H9 (cell line): ENCODE data around the gene FRMPD1. TPM values are rescaled to one million over a fixed set of nuclear protein-coding genes. Genes with fewer than 3 reads are reported as not detected.

Experiments used
- DNase-seq: peaks from one replicate; pipeline ENCODE4 v3.0.0-alpha.2; 2017
- H2AFZ ChIP-seq: one replicate; pipeline ENCODE4 v1.6.1; 2013; ENCODE audit warnings: mild to moderate bottlenecking, low read length, control low read depth, moderate library complexity
- H2AK5ac ChIP-seq: 2 replicates; pipeline ENCODE4 v1.6.1; 2013; ENCODE audit warnings: low read length, control low read depth, mixed read lengths; ENCODE audit not compliant: insufficient read length
- H2BK120ac ChIP-seq: one replicate; pipeline ENCODE4 v1.6.1; 2013; ENCODE audit warnings: low read depth, mild to moderate bottlenecking, low read length, control low read depth, inconsistent platforms; ENCODE audit not compliant: poor library complexity, severe bottlenecking
- H2BK12ac ChIP-seq: 2 replicates; pipeline ENCODE4 v1.6.1; 2013; ENCODE audit warnings: low read length, control low read depth, mixed read lengths, low read depth; ENCODE audit not compliant: insufficient read length
- H2BK15ac ChIP-seq: 2 replicates; pipeline ENCODE4 v1.6.1; 2013; ENCODE audit warnings: low read depth, low read length, control low read depth
- H2BK20ac ChIP-seq: one replicate; pipeline ENCODE4 v1.6.1; 2013; ENCODE audit warnings: low read depth, mild to moderate bottlenecking, low read length, control low read depth, inconsistent platforms; ENCODE audit not compliant: poor library complexity, severe bottlenecking
- H2BK5ac ChIP-seq: 2 replicates; pipeline ENCODE4 v1.6.1; 2013; ENCODE audit warnings: low read length, control low read depth, mixed read lengths; ENCODE audit not compliant: insufficient read length
- H3K14ac ChIP-seq: 2 replicates; pipeline ENCODE4 v1.6.1; 2013; ENCODE audit warnings: low read length, control low read depth; ENCODE audit not compliant: insufficient read depth
- H3K18ac ChIP-seq: 2 replicates; pipeline ENCODE4 v1.6.1; 2013; ENCODE audit warnings: low read depth, mild to moderate bottlenecking, mixed read lengths, low read length, control low read depth; ENCODE audit not compliant: insufficient read length
- H3K23ac ChIP-seq: 2 replicates; pipeline ENCODE4 v1.6.1; 2013; ENCODE audit warnings: low read length, control low read depth, mixed read lengths, low read depth; ENCODE audit not compliant: insufficient read length
- H3K23me2 ChIP-seq: 2 replicates; pipeline ENCODE4 v1.6.1; 2013; ENCODE audit warnings: low read depth, mild to moderate bottlenecking, mixed read lengths, low read length, control low read depth; ENCODE audit not compliant: insufficient read length, poor library complexity, severe bottlenecking
- H3K27ac ChIP-seq: 2 replicates; pipeline ENCODE4 v1.5.1; 2013; ENCODE audit warnings: low read length, control low read depth, mixed read lengths, low read depth; ENCODE audit not compliant: insufficient read length
- H3K27me3 ChIP-seq: 2 replicates; pipeline ENCODE4 v1.6.1; 2013; ENCODE audit warnings: low read length, control low read depth, inconsistent platforms; ENCODE audit not compliant: insufficient read depth
- H3K4ac ChIP-seq: 2 replicates; pipeline ENCODE4 v1.6.1; 2013; ENCODE audit warnings: low read depth, mild to moderate bottlenecking, control low read depth, inconsistent platforms, low read length, moderate library complexity
- H3K4me1 ChIP-seq: 2 replicates; pipeline ENCODE4 v1.6.1; 2013; ENCODE audit warnings: low read length, control low read depth, inconsistent platforms; ENCODE audit not compliant: insufficient read depth
- H3K4me2 ChIP-seq: 2 replicates; pipeline ENCODE4 v1.6.1; 2013; ENCODE audit warnings: low read length, control low read depth, mixed read lengths; ENCODE audit not compliant: insufficient read length, insufficient read depth
- H3K56ac ChIP-seq: 2 replicates; pipeline ENCODE4 v1.6.1; 2013; ENCODE audit warnings: low read depth, mild to moderate bottlenecking, mixed read lengths, low read length, control low read depth; ENCODE audit not compliant: insufficient read length
- H3K79me1 ChIP-seq: 2 replicates; pipeline ENCODE4 v1.6.1; 2013; ENCODE audit warnings: low read depth, mild to moderate bottlenecking, moderate library complexity, low read length, control low read depth, inconsistent platforms; ENCODE audit not compliant: insufficient read depth, poor library complexity, severe bottlenecking
- H3K79me2 ChIP-seq: 2 replicates; pipeline ENCODE4 v1.6.1; 2013; ENCODE audit warnings: low read length, control low read depth, inconsistent platforms; ENCODE audit not compliant: insufficient read depth
- H3K9ac ChIP-seq: 2 replicates; pipeline ENCODE4 v1.6.1; 2013; ENCODE audit warnings: low read length, control low read depth, mixed read lengths; ENCODE audit not compliant: insufficient read length; ENCODE audit errors: extremely low read depth
- H3K9me3 ChIP-seq: one replicate; pipeline ENCODE4 v1.6.1; 2013; ENCODE audit warnings: low read depth, low read length, inconsistent platforms; ENCODE audit not compliant: control insufficient read depth
- H3T11ph ChIP-seq: one replicate; pipeline ENCODE4 v1.6.1; 2013; ENCODE audit warnings: mild to moderate bottlenecking, low read length, control low read depth, inconsistent platforms
- H4K20me1 ChIP-seq: one replicate; pipeline ENCODE4 v1.6.1; 2013; ENCODE audit not compliant: control insufficient read depth, insufficient read length, insufficient read depth
- H4K5ac ChIP-seq: 2 replicates; pipeline ENCODE4 v1.6.1; 2013; ENCODE audit warnings: low read depth, mild to moderate bottlenecking, mixed read lengths, low read length, control low read depth; ENCODE audit not compliant: insufficient read length
- H4K8ac ChIP-seq: replicated peaks from 2 replicates; pipeline ENCODE4 v1.6.1; 2013; ENCODE audit warnings: low read length, control low read depth, mixed read lengths, low read depth; ENCODE audit not compliant: insufficient read length
- H4K91ac ChIP-seq: 2 replicates; pipeline ENCODE4 v1.6.1; 2013; ENCODE audit warnings: low read depth, mild to moderate bottlenecking, moderate library complexity, mixed read lengths, low read length, control low read depth; ENCODE audit not compliant: insufficient read length
- H3K27ac Mint-ChIP-seq, 3 experiments: 2 replicates in 2 of 3; 3 replicates in 1 of 3; pipeline ENCODE4 v1.8.0; 2020 to 2021; ENCODE audit warnings: mixed read lengths in 3 of 3, mild to moderate bottlenecking in 1 of 3, moderate library complexity in 1 of 3
- H3K27me3 Mint-ChIP-seq: 2 replicates; pipeline ENCODE4 v1.8.0; 2021; ENCODE audit warnings: low read depth, mild to moderate bottlenecking, moderate library complexity, mixed read lengths
- H3K36me3 Mint-ChIP-seq, 3 experiments: 2 replicates in 2 of 3; 3 replicates in 1 of 3; pipeline ENCODE4 v1.8.0; 2020 to 2021; ENCODE audit warnings: low read depth in 3 of 3, mixed read lengths in 3 of 3; ENCODE audit not compliant: insufficient read depth in 1 of 3
- H3K4me1 Mint-ChIP-seq, 2 experiments: 2 replicates each; pipeline ENCODE4 v1.8.0; 2020; ENCODE audit warnings: mixed read lengths in 2 of 2
- H3K4me3 Mint-ChIP-seq, 2 experiments: 2 replicates in 1 of 2; 3 replicates in 1 of 2; pipeline ENCODE4 v1.8.0; 2020 to 2021; ENCODE audit warnings: mild to moderate bottlenecking in 2 of 2, mixed read lengths in 2 of 2, moderate library complexity in 1 of 2
- H3K9me3 Mint-ChIP-seq, 2 experiments: 2 replicates in 1 of 2; 3 replicates in 1 of 2; pipeline ENCODE4 v1.8.0; 2020; ENCODE audit warnings: mild to moderate bottlenecking in 2 of 2, mixed read lengths in 2 of 2, moderate library complexity in 1 of 2
- WGBS: extraction: QIAGEN DNeasy Blood & Tissue Kit; methylation state at CpG from one replicate; pipeline ENCODE4 v1.1.7; 2013; ENCODE audit warnings: missing lambda C conversion rate, low lambda C conversion rate, mixed read lengths; ENCODE audit not compliant: insufficient read length; ENCODE audit errors: extremely low coverage; 5-methylcytosine and 5-hydroxymethylcytosine counted together
- total RNA-seq: library from RNA; stranded (reverse); gene quantifications from 2 replicates; pipeline ENCODE4 v1.2.1, GENCODE V29; 2021
- TF ChIP-seq, protein P1 (sequence below): fragments of 200-600 bp; sonication (generic); conservative IDR thresholded peaks from 3 replicates; pipeline ENCODE4 v1.8.0; 2021; ENCODE audit warnings: antibody characterized with exemption, mild to moderate bottlenecking

FRMPD1 gene
- total RNA-seq, 1 experiment from 2014 or later, result 0.04 TPM

GRCh38 chr9:37700131-37700530 is 49.4 kb downstream of the FRMPD1 start:
- Histone ChIP-seq H3K23me2 (no peaks in the 10 kb centered on the region), H3K4me2 (no peak overlapping the region), H4K91ac (no peak overlapping the region), H2BK120ac (no peak overlapping the region), H3K79me2 (0 out of 2 replicates have a peak, but pooled peaks cover 1% of the 10 kb centered on the region), H3K23ac (no peak overlapping the region), H3K9me3 (no peaks in the 10 kb centered on the region), H2AK5ac (no peak overlapping the region), H3K14ac (no peak overlapping the region), H4K8ac (no peak overlapping the region), H2BK12ac (no peak overlapping the region), H3K79me1 (no peaks in the 10 kb centered on the region), H2BK20ac (no peak overlapping the region), H3K4ac (no peak overlapping the region), H3K4me1 (no peaks in the 10 kb centered on the region), H2BK15ac (no peak overlapping the region), H3K27ac (no peak overlapping the region), H3K27me3 (no peaks in the 10 kb centered on the region), H3K9ac (no peak overlapping the region), H2BK5ac (no peak overlapping the region), H4K20me1 (no peaks in the 10 kb centered on the region), H4K5ac (no peak overlapping the region), H2AFZ (no peak overlapping the region), H3K56ac (no peak overlapping the region), H3K18ac (no peak overlapping the region), H3T11ph (no peak overlapping the region)
- no CpG with 5 or more reads among the region's 3 CpGs for WGBS
- Mint-ChIP-seq H3K4me1 (peaks cover 0 to 5% of the 10 kb centered on the region in 2 experiments; a peak in 2 of 4 replicates), H3K36me3 (no peaks in the 10 kb centered on the region), H3K4me3 (no peak overlapping the region), H3K9me3 (no peaks in the 10 kb centered on the region), H3K27me3 (peaks cover 8% of the 10 kb centered on the region), H3K27ac (no peak overlapping the region)
- TF ChIP-seq, protein P1, sequence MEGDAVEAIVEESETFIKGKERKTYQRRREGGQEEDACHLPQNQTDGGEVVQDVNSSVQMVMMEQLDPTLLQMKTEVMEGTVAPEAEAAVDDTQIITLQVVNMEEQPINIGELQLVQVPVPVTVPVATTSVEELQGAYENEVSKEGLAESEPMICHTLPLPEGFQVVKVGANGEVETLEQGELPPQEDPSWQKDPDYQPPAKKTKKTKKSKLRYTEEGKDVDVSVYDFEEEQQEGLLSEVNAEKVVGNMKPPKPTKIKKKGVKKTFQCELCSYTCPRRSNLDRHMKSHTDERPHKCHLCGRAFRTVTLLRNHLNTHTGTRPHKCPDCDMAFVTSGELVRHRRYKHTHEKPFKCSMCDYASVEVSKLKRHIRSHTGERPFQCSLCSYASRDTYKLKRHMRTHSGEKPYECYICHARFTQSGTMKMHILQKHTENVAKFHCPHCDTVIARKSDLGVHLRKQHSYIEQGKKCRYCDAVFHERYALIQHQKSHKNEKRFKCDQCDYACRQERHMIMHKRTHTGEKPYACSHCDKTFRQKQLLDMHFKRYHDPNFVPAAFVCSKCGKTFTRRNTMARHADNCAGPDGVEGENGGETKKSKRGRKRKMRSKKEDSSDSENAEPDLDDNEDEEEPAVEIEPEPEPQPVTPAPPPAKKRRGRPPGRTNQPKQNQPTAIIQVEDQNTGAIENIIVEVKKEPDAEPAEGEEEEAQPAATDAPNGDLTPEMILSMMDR, result no peak
- DNase-seq, result no peak
